Measurements from ENCODE around the gene PTPRA. TPM values are rescaled to one million over a fixed set of nuclear protein-coding genes. Genes with fewer than 3 reads are reported as not detected.

Gene PTPRA
- total RNA-seq, 1 experiment from 2014 or later = 47.2 TPM

DNA sequence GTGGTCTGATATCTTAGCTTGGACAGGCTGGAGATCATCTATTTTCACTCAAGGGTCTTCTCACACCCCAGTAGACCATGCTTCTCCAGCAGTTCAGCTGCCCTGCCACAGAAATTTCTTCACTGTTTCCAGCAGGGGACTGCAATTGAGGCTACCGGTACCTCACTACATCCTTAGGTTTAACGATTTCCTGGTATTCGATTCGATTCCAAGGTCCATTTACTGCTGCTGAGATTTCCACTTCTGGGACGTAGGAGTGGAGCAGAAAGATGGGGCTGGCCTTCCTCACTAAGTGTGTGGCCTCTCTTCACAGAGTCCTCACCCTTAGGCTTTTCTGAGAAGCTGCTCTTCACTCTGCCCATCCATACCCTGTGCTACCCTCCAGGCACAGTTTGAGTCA is 26.6 kb upstream of the PTPRA start:
- ChIA-PET CTCF (interaction anchor here (0.6 to 1.0 kb wide), 2 partner anchors 91 to 173 kb away, joined by 5 to 6 read pairs; no protein-coding TSS in a partner anchor), POLR2A (no interaction called here)
- TF ChIP-seq, protein P1, sequence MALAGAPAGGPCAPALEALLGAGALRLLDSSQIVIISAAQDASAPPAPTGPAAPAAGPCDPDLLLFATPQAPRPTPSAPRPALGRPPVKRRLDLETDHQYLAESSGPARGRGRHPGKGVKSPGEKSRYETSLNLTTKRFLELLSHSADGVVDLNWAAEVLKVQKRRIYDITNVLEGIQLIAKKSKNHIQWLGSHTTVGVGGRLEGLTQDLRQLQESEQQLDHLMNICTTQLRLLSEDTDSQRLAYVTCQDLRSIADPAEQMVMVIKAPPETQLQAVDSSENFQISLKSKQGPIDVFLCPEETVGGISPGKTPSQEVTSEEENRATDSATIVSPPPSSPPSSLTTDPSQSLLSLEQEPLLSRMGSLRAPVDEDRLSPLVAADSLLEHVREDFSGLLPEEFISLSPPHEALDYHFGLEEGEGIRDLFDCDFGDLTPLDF (CRISPR knock-in tag; IDR thresholded peaks at IDR 0.05) = no peak
- TF ChIP-seq EMX1 (CRISPR knock-in tag; IDR thresholded peaks at IDR 0.05) (no peak), RELA (CRISPR knock-in tag; IDR thresholded peaks at IDR 0.05; ENCODE audit: borderline replicate concordance) (no peak), NR2C2 (CRISPR knock-in tag; IDR thresholded peaks at IDR 0.05) (no peak), ZNF263 (CRISPR knock-in tag; IDR thresholded peaks at IDR 0.05; ENCODE audit: low read depth) (no peak), ZNF121 (CRISPR knock-in tag; IDR thresholded peaks at IDR 0.05) (no peak), FOXK1 (CRISPR knock-in tag; IDR thresholded peaks at IDR 0.05) (no peak), OVOL2 (CRISPR knock-in tag; IDR thresholded peaks at IDR 0.05; ENCODE audit: borderline replicate concordance) (no peak)
- TF ChIP-seq, protein P2, sequence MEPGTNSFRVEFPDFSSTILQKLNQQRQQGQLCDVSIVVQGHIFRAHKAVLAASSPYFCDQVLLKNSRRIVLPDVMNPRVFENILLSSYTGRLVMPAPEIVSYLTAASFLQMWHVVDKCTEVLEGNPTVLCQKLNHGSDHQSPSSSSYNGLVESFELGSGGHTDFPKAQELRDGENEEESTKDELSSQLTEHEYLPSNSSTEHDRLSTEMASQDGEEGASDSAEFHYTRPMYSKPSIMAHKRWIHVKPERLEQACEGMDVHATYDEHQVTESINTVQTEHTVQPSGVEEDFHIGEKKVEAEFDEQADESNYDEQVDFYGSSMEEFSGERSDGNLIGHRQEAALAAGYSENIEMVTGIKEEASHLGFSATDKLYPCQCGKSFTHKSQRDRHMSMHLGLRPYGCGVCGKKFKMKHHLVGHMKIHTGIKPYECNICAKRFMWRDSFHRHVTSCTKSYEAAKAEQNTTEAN (CRISPR knock-in tag; IDR thresholded peaks at IDR 0.05) = no peak
- TF ChIP-seq, protein P3, sequence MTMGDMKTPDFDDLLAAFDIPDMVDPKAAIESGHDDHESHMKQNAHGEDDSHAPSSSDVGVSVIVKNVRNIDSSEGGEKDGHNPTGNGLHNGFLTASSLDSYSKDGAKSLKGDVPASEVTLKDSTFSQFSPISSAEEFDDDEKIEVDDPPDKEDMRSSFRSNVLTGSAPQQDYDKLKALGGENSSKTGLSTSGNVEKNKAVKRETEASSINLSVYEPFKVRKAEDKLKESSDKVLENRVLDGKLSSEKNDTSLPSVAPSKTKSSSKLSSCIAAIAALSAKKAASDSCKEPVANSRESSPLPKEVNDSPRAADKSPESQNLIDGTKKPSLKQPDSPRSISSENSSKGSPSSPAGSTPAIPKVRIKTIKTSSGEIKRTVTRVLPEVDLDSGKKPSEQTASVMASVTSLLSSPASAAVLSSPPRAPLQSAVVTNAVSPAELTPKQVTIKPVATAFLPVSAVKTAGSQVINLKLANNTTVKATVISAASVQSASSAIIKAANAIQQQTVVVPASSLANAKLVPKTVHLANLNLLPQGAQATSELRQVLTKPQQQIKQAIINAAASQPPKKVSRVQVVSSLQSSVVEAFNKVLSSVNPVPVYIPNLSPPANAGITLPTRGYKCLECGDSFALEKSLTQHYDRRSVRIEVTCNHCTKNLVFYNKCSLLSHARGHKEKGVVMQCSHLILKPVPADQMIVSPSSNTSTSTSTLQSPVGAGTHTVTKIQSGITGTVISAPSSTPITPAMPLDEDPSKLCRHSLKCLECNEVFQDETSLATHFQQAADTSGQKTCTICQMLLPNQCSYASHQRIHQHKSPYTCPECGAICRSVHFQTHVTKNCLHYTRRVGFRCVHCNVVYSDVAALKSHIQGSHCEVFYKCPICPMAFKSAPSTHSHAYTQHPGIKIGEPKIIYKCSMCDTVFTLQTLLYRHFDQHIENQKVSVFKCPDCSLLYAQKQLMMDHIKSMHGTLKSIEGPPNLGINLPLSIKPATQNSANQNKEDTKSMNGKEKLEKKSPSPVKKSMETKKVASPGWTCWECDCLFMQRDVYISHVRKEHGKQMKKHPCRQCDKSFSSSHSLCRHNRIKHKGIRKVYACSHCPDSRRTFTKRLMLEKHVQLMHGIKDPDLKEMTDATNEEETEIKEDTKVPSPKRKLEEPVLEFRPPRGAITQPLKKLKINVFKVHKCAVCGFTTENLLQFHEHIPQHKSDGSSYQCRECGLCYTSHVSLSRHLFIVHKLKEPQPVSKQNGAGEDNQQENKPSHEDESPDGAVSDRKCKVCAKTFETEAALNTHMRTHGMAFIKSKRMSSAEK (CRISPR knock-in tag; IDR thresholded peaks at IDR 0.05; ENCODE audit: borderline replicate concordance) = no peak
- TF ChIP-seq, protein P4, sequence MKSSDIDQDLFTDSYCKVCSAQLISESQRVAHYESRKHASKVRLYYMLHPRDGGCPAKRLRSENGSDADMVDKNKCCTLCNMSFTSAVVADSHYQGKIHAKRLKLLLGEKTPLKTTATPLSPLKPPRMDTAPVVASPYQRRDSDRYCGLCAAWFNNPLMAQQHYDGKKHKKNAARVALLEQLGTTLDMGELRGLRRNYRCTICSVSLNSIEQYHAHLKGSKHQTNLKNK (CRISPR knock-in tag; IDR thresholded peaks at IDR 0.05) = no peak
- TF ChIP-seq, protein P5, sequence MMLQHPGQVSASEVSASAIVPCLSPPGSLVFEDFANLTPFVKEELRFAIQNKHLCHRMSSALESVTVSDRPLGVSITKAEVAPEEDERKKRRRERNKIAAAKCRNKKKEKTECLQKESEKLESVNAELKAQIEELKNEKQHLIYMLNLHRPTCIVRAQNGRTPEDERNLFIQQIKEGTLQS (CRISPR knock-in tag; conservative IDR thresholded peaks at IDR 0.05) = no peak
- TF ChIP-seq, protein P6, sequence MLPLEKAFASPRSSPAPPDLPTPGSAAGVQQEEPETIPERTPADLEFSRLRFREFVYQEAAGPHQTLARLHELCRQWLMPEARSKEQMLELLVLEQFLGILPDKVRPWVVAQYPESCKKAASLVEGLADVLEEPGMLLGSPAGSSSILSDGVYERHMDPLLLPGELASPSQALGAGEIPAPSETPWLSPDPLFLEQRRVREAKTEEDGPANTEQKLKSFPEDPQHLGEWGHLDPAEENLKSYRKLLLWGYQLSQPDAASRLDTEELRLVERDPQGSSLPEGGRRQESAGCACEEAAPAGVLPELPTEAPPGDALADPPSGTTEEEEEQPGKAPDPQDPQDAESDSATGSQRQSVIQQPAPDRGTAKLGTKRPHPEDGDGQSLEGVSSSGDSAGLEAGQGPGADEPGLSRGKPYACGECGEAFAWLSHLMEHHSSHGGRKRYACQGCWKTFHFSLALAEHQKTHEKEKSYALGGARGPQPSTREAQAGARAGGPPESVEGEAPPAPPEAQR (CRISPR knock-in tag; IDR thresholded peaks at IDR 0.05) = no peak
- Mint-ChIP-seq H3K36me3 (no peaks in the 10 kb centered on the region), H3K9me3 (no peaks in the 10 kb centered on the region), H3K27ac (no peak overlapping the region), H3K4me3 (no peak overlapping the region), H3K4me1 (peaks cover under 1% of the 10 kb centered on the region), H3K27me3 (ENCODE audit: low read depth) (no peaks in the 10 kb centered on the region)
- DNase-seq (ENCODE audit: low spot score) = no peak
- no peak for ATAC-seq

DNA sequence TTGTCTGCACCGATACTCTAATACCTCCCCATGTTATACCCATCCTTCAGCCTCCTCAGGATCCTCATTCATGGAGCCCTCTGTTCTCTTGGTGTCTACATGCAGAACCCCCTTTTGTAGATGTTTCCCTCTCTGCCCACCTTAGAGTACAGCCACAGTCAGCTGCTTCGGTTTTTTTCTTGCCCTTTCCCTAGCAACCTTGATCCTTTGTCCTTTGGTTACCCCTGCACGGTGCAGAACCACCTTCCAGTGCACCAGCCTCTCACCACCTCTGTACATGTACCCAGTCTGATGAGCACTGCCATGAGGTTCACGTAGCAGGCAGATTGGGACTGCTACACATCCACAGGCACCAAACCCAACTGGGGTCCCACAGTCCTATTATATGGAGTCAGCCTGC is 25.5 kb upstream of the PTPRA start:
- POLR2A ChIA-PET = no interaction called here
- Mint-ChIP-seq H3K9me3 (no peaks in the 10 kb centered on the region), H3K27ac (no peak overlapping the region), H3K27me3 (ENCODE audit: low read depth) (no peaks in the 10 kb centered on the region), H3K4me3 (no peak overlapping the region), H3K4me1 (peaks cover 4% of the 10 kb centered on the region), H3K36me3 (no peaks in the 10 kb centered on the region)
- ATAC-seq (no peak), DNase-seq (ENCODE audit: low spot score) (no peak)
- CTCF ChIA-PET = interaction anchor here (1.0 kb wide), 1 partner anchor 7 kb away, joined by 3 read pairs; the partner anchor contains the start of genes PCED1A and VPS16
- TF ChIP-seq CBFB (CRISPR knock-in tag; IDR thresholded peaks at IDR 0.05; ENCODE audit: low read depth) (no peak), ZNF232 (CRISPR knock-in tag; IDR thresholded peaks at IDR 0.05) (no peak), TCF7 (CRISPR knock-in tag; IDR thresholded peaks at IDR 0.05; ENCODE audit: low read depth) (no peak), SP1 (CRISPR knock-in tag; conservative IDR thresholded peaks at IDR 0.05) (no peak), FOXP1 (CRISPR knock-in tag; IDR thresholded peaks at IDR 0.05; ENCODE audit: borderline replicate concordance) (no peak), ZNF317 (CRISPR knock-in tag; IDR thresholded peaks at IDR 0.05; ENCODE audit: borderline replicate concordance, low read depth) (no peak), FOXK1 (CRISPR knock-in tag; IDR thresholded peaks at IDR 0.05) (no peak)
- TF ChIP-seq, protein P7, sequence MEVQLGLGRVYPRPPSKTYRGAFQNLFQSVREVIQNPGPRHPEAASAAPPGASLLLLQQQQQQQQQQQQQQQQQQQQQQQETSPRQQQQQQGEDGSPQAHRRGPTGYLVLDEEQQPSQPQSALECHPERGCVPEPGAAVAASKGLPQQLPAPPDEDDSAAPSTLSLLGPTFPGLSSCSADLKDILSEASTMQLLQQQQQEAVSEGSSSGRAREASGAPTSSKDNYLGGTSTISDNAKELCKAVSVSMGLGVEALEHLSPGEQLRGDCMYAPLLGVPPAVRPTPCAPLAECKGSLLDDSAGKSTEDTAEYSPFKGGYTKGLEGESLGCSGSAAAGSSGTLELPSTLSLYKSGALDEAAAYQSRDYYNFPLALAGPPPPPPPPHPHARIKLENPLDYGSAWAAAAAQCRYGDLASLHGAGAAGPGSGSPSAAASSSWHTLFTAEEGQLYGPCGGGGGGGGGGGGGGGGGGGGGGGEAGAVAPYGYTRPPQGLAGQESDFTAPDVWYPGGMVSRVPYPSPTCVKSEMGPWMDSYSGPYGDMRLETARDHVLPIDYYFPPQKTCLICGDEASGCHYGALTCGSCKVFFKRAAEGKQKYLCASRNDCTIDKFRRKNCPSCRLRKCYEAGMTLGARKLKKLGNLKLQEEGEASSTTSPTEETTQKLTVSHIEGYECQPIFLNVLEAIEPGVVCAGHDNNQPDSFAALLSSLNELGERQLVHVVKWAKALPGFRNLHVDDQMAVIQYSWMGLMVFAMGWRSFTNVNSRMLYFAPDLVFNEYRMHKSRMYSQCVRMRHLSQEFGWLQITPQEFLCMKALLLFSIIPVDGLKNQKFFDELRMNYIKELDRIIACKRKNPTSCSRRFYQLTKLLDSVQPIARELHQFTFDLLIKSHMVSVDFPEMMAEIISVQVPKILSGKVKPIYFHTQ (CRISPR knock-in tag; IDR thresholded peaks at IDR 0.05) = no peak
- TF ChIP-seq, protein P8, sequence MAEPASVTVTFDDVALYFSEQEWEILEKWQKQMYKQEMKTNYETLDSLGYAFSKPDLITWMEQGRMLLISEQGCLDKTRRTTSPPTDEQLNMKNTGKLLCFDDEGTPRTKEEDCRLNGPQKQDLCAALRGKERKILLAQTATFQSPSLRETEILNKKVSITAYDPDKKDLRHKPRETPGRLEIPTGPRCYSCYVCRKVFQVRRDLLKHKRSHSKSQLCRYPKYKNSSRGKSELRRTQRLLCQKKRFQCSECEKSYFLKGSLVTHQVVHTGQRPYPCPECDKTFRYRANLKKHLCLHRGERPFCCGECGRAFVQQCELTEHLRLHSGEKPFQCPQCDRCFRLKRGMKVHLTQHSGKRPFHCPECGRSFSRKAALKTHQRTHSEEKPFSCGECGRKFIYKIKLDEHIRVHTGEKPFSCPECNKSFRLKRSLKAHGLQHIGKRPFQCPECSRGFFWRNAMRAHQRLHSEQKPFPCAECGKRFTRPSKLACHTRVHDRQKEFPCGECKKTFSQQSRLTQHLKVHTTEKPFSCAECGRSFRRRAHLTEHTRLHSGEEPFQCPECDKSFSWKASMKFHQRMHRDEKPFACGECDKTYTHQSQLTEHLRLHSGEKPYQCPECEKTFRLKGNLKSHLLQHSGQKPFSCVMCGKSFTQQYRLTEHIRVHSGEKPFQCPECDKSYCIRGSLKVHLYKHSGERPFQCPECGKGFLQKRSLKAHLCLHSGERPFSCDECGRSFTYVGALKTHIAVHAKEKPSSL (CRISPR knock-in tag; conservative IDR thresholded peaks at IDR 0.05) = no peak

Data from WTC11 (cell line).